IMR-90 (cell line): ENCODE data around the gene ARHGEF12. TPM values are rescaled to one million over a fixed set of nuclear protein-coding genes. Genes with fewer than 3 reads are reported as not detected.
A peak's percentile ranks its signal among the peaks of the same experiment; 100 is the strongest.

Experiments
- ATAC-seq: fragments of 200-7000 bp; cut with Tn5 transposase; 2 replicates; pipeline ENCODE4 v1.9.1; 2020; ENCODE audit warnings: low read depth, mild to moderate bottlenecking, moderate library complexity
- BruUV-seq: library from RNA; stranded (reverse); fragments of 400-500 nt; replicated peaks from 2 replicates; lab custom pipeline; 2021; lab: Mats Ljungman, UMichigan
- CTCF ChIA-PET: fragments of 300-600 bp; formaldehyde crosslinking; extraction: SDS; loops from one replicate; lab custom pipeline; 2021; ENCODE audit warnings: antibody characterized with exemption; lab: Yijun Ruan, JAX
- POLR2A ChIA-PET: fragments of 300-600 bp; sonication (Branson Sonifier 250); formaldehyde crosslinking; loops from one replicate; lab custom pipeline; 2022; ENCODE audit warnings: antibody characterized with exemption; ENCODE audit not compliant: unreplicated experiment; lab: Charles Lee
- DNase-seq: peaks from one replicate; pipeline ENCODE4 v3.0.0; 2013
- H2AFZ ChIP-seq: replicated peaks from 2 replicates; pipeline ENCODE3; 2013; ENCODE audit warnings: low read length, mild to moderate bottlenecking; ENCODE audit not compliant: poor library complexity
- H2AK5ac ChIP-seq: 2 replicates; pipeline ENCODE4 v1.6.1; 2013; ENCODE audit warnings: low read depth, low read length, inconsistent platforms
- H2AK9ac ChIP-seq: replicated peaks from 2 replicates; pipeline ENCODE3; 2013; ENCODE audit warnings: mild to moderate bottlenecking, low read depth, low read length, moderate library complexity; ENCODE audit not compliant: poor library complexity
- H2BK120ac ChIP-seq: 2 replicates; pipeline ENCODE4 v1.6.1; 2013; ENCODE audit warnings: low read depth, low read length, inconsistent platforms
- H2BK15ac ChIP-seq: 3 replicates; pipeline ENCODE4 v1.6.1; 2013; ENCODE audit warnings: low read depth, low read length, inconsistent platforms
- H2BK20ac ChIP-seq: 2 replicates; pipeline ENCODE4 v1.6.1; 2013; ENCODE audit warnings: low read depth, mild to moderate bottlenecking, inconsistent platforms, low read length, moderate library complexity
- H2BK5ac ChIP-seq: 2 replicates; pipeline ENCODE4 v1.6.1; 2013; ENCODE audit warnings: mild to moderate bottlenecking, low read depth, low read length, inconsistent platforms; ENCODE audit not compliant: poor library complexity, severe bottlenecking
- H3K14ac ChIP-seq: replicated peaks from 2 replicates; pipeline ENCODE4 v1.6.1; 2013; ENCODE audit warnings: low read depth, low read length, inconsistent platforms
- H3K18ac ChIP-seq: 2 replicates; pipeline ENCODE4 v1.6.1; 2013; ENCODE audit warnings: low read depth, low read length, control low read depth
- H3K23ac ChIP-seq: 2 replicates; pipeline ENCODE4 v1.6.1; 2013; ENCODE audit warnings: low read depth, low read length, inconsistent platforms
- H3K27ac ChIP-seq: 2 replicates; pipeline ENCODE4 v1.5.1; 2013; ENCODE audit warnings: mild to moderate bottlenecking, control low read depth, low read length; ENCODE audit not compliant: insufficient read depth
- H3K27me3 ChIP-seq: 2 replicates; pipeline ENCODE4 v1.6.1; 2013; ENCODE audit warnings: low read length; ENCODE audit not compliant: control insufficient read depth, insufficient read depth
- H3K36me3 ChIP-seq: 2 replicates; pipeline ENCODE4 v1.6.1; 2013; ENCODE audit warnings: low read length, mixed read lengths; ENCODE audit not compliant: control insufficient read depth, insufficient read depth
- H3K4ac ChIP-seq: 2 replicates; pipeline ENCODE4 v1.6.1; 2013; ENCODE audit warnings: low read depth, low read length, inconsistent platforms
- H3K4me1 ChIP-seq: 2 replicates; pipeline ENCODE4 v1.6.1; 2013; ENCODE audit warnings: low read length, mixed read lengths; ENCODE audit not compliant: control insufficient read depth, insufficient read depth
- H3K4me2 ChIP-seq: 2 replicates; pipeline ENCODE4 v1.6.1; 2013; ENCODE audit warnings: low read depth, mild to moderate bottlenecking, control low read depth, low read length, moderate library complexity
- H3K4me3 ChIP-seq: 2 replicates; pipeline ENCODE4 v1.5.1; 2013; ENCODE audit warnings: low read depth, mild to moderate bottlenecking, control low read depth, low read length, moderate library complexity; ENCODE audit not compliant: insufficient read depth
- H3K56ac ChIP-seq: 2 replicates; pipeline ENCODE4 v1.6.1; 2013; ENCODE audit warnings: low read length, inconsistent platforms; ENCODE audit not compliant: insufficient read depth; ENCODE audit errors: extremely low read depth
- H3K79me1 ChIP-seq, 2 experiments: 2 replicates each; pipeline ENCODE4 v1.6.1; 2013; ENCODE audit warnings: low read length in 2 of 2, inconsistent platforms in 1 of 2, low read depth in 1 of 2
- H3K9ac ChIP-seq: 2 replicates; pipeline ENCODE4 v1.6.1; 2013; ENCODE audit warnings: low read depth, low read length, control low read depth
- H3K9me1 ChIP-seq: 2 replicates; pipeline ENCODE4 v1.6.1; 2013; ENCODE audit warnings: low read length, inconsistent platforms; ENCODE audit not compliant: insufficient read depth
- H3K9me3 ChIP-seq: 2 replicates; pipeline ENCODE4 v1.6.1; 2013; ENCODE audit warnings: low read length; ENCODE audit not compliant: control insufficient read depth, insufficient read depth
- H4K20me1 ChIP-seq: 2 replicates; pipeline ENCODE4 v1.6.1; 2013; ENCODE audit warnings: low read length, inconsistent platforms; ENCODE audit not compliant: insufficient read depth
- H4K5ac ChIP-seq: 2 replicates; pipeline ENCODE4 v1.6.1; 2013; ENCODE audit warnings: mild to moderate bottlenecking, low read depth, low read length, control low read depth
- H4K8ac ChIP-seq, 2 experiments: 2 replicates each; pipeline ENCODE4 v1.6.1; 2013; ENCODE audit warnings: low read depth in 2 of 2, low read length in 2 of 2, control low read depth in 1 of 2, inconsistent platforms in 1 of 2
- H4K91ac ChIP-seq: 2 replicates; pipeline ENCODE4 v1.6.1; 2013; ENCODE audit warnings: low read depth, low read length, inconsistent platforms; ENCODE audit not compliant: insufficient read depth
- BHLHE40 ChIP-seq: fragments of 150-350 bp; IDR thresholded peaks from 2 replicates; pipeline ENCODE4 v1.6.1; 2016; ENCODE audit warnings: mild to moderate bottlenecking, low read depth, low read length
- CEBPB ChIP-seq: IDR thresholded peaks from 2 replicates; pipeline ENCODE4 v1.6.1; 2012; ENCODE audit warnings: low read depth, low read length, improper control_type of control experiment
- CHD1 ChIP-seq: IDR thresholded peaks from 2 replicates; pipeline ENCODE4 v1.6.1; 2012; ENCODE audit warnings: low read depth, low read length, improper control_type of control experiment
- FOS ChIP-seq: fragments of 150-350 bp; IDR thresholded peaks from 2 replicates; pipeline ENCODE4 v1.6.1; 2016; ENCODE audit warnings: low read depth, low read length
- MAFK ChIP-seq: IDR thresholded peaks from 2 replicates; pipeline ENCODE4 v1.6.1; 2012; ENCODE audit warnings: low read depth, low read length, improper control_type of control experiment
- MAZ ChIP-seq: IDR thresholded peaks from 2 replicates; pipeline ENCODE4 v1.6.1; 2012; ENCODE audit warnings: low read depth, mild to moderate bottlenecking, low read length, improper control_type of control experiment, moderate library complexity, borderline replicate concordance
- MXI1 ChIP-seq: IDR thresholded peaks from 2 replicates; pipeline ENCODE4 v1.6.1; 2012; ENCODE audit warnings: low read depth, mild to moderate bottlenecking, low read length, moderate library complexity, borderline replicate concordance
- NFE2L2 ChIP-seq: fragments of 150-350 bp; IDR thresholded peaks from 2 replicates; pipeline ENCODE4 v1.6.1; 2016; ENCODE audit warnings: low read depth, mild to moderate bottlenecking, low read length
- POLR2A ChIP-seq: IDR thresholded peaks from 2 replicates; pipeline ENCODE4 v1.6.1; 2012; ENCODE audit warnings: mild to moderate bottlenecking, low read depth, low read length
- RAD21 ChIP-seq: IDR thresholded peaks from 2 replicates; pipeline ENCODE4 v1.6.1; 2012; ENCODE audit warnings: low read length, improper control_type of control experiment
- RCOR1 ChIP-seq: IDR thresholded peaks from 2 replicates; pipeline ENCODE4 v1.6.1; 2012; ENCODE audit warnings: mild to moderate bottlenecking, low read length, improper control_type of control experiment; ENCODE audit not compliant: insufficient replicate concordance
- RFX5 ChIP-seq: IDR thresholded peaks from 2 replicates; pipeline ENCODE4 v1.8.0; 2012; ENCODE audit warnings: low read depth, mild to moderate bottlenecking, low read length, moderate library complexity
- SMC3 ChIP-seq: fragments of 150-350 bp; IDR thresholded peaks from 2 replicates; pipeline ENCODE4 v1.6.1; 2016; ENCODE audit warnings: low read depth, mild to moderate bottlenecking, antibody characterized with exemption, low read length, moderate library complexity
- WGBS, 2 experiments: methylation state at CpG; one replicate each; pipeline versions ENCODE4 v1.1.5 to v1.1.7; 2013; ENCODE audit warnings: missing lambda C conversion rate in 2 of 2; ENCODE audit not compliant: insufficient read length in 1 of 2; ENCODE audit errors: extremely low coverage in 2 of 2; 5-methylcytosine and 5-hydroxymethylcytosine counted together
- dilution Hi-C: fragments of 300-500 bp; cut with HindIII; formaldehyde crosslinking; loops from one replicate; pipeline ENCODE4 v1.14.3; 2018; ENCODE audit warnings: low sequenced_read_pairs; ENCODE audit not compliant: unreplicated experiment
- in situ Hi-C: fragments of 300-500 bp; cut with MboI; formaldehyde crosslinking; loops from 3 replicates; pipeline ENCODE4 v1.14.3; 2019; ENCODE audit warnings: low sequenced_read_pairs, inconsistent platforms, mixed read lengths
- intact Hi-C: fragments of 100-400 bp; cut with micrococcal nuclease; formaldehyde crosslinking; loops from 2 replicates; pipeline ENCODE4 v1.10.0; 2022
- polyA plus RNA-seq, 3 experiments: library from polyadenylated mRNA; depleted of rRNA; stranded (reverse); fragments of >200 nt; gene quantifications; 2 replicates each; pipeline ENCODE4 v1.2.3, GENCODE V29; 2012; ENCODE audit warnings: low replicate concordance in 1 of 3
- total RNA-seq: library from RNA; depleted of rRNA; stranded (reverse); fragments of >200 nt; gene quantifications from 2 replicates; pipeline ENCODE4 v1.2.3, GENCODE V29; 2012
- TF ChIP-seq, protein P1 (sequence below): fragments of 150-350 bp; IDR thresholded peaks from 2 replicates; pipeline ENCODE4 v1.6.1; 2017; ENCODE audit warnings: mild to moderate bottlenecking, antibody characterized with exemption, low read length, low read depth
- TF ChIP-seq, protein P2 (sequence below): fragments of 150-350 bp; IDR thresholded peaks from 2 replicates; pipeline ENCODE4 v1.6.1; 2016; ENCODE audit warnings: low read depth, mild to moderate bottlenecking, low read length, moderate library complexity, borderline replicate concordance
- TF ChIP-seq, protein P3 (sequence below): conservative IDR thresholded peaks from 2 replicates; pipeline ENCODE4 v1.5.1; 2012; ENCODE audit warnings: mild to moderate bottlenecking, low read depth, low read length, improper control_type of control experiment

The ARHGEF12 gene
- total and polyA plus RNA-seq, 2 of the 4 experiments (the other 2 are of a cell fraction), result 25.5 to 115 TPM

DNA sequence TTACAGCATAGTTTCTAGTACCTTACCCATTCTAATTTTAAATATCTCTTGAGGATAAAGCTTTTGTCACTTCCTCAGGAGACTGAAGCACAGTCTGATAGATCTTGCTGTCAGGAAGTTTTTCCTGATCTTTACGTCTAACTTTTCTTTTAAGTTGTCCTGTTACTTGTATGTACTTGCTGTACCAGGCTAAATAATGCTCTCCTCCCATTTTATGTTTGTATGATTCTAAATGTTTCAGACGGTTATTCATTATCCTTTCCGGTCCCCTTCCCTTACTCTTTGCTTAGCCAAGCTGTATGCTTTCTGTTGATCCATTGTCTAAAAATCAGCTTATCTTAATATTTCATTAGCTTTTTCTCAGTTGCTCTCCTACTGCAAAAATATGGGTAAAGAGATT lies 6.0 kb downstream of the ARHGEF12 start:
- H3K4me1 ChIP-seq, result peaks cover 6% of the 10 kb centered on the region
- peaks cover 0 to 42% of the 10 kb centered on the region in 2 experiments; a peak in 2 of 4 replicates for H3K79me1 ChIP-seq
- no peak overlapping the region for H3K4ac ChIP-seq
- H2BK20ac ChIP-seq, result no peak overlapping the region
- in situ Hi-C loops, result loop anchor here (25.0 kb wide), 1 partner anchor 95 kb away; no protein-coding TSS in a partner anchor
- no peak overlapping the region for H2BK120ac ChIP-seq
- H3K27me3 ChIP-seq, result no peaks in the 10 kb centered on the region
- no peak overlapping the region for H3K4me3 ChIP-seq
- H2BK5ac ChIP-seq, result no peak overlapping the region
- dilution Hi-C loops, result no loop called here
- H3K9ac ChIP-seq, result no peak overlapping the region
- DNase-seq (no peak), ATAC-seq (no peak)
- H4K5ac ChIP-seq, result no peak overlapping the region
- no peak overlapping the region for H3K4me2 ChIP-seq
- no peak overlapping the region for H3K56ac ChIP-seq
- H3K23ac ChIP-seq, result peak overlapping the region; percentile 20; the same call in 1 of the 2 replicates
- ChIA-PET CTCF (interaction anchor here (0.6 to 1.0 kb wide), 2 partner anchors 44 to 1965 kb away, joined by 3 read pairs; no protein-coding TSS in a partner anchor), POLR2A (no interaction called here)
- no TSS peak for BruUV-seq
- peaks cover 82% of the 10 kb centered on the region for H4K20me1 ChIP-seq
- H3K18ac ChIP-seq, result no peak overlapping the region
- H3K36me3 ChIP-seq, result no peaks in the 10 kb centered on the region
- no peak overlapping the region for H3K27ac ChIP-seq
- no peak overlapping the region for H4K8ac ChIP-seq
- no CpG with 5 or more reads among the region's 3 CpGs for WGBS, 2 experiments
- H2BK15ac ChIP-seq, result no peak overlapping the region
- intact Hi-C loops, result no loop called here
- no peak for TF ChIP-seq POLR2A
- TF ChIP-seq, protein P1, sequence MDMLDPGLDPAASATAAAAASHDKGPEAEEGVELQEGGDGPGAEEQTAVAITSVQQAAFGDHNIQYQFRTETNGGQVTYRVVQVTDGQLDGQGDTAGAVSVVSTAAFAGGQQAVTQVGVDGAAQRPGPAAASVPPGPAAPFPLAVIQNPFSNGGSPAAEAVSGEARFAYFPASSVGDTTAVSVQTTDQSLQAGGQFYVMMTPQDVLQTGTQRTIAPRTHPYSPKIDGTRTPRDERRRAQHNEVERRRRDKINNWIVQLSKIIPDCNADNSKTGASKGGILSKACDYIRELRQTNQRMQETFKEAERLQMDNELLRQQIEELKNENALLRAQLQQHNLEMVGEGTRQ, result no peak
- TF ChIP-seq MAFK, result no peak
- TF ChIP-seq MAZ, result no peak
- TF ChIP-seq FOS, result no peak
- no peak for TF ChIP-seq RAD21
- no peak for TF ChIP-seq CEBPB
- TF ChIP-seq, protein P2, sequence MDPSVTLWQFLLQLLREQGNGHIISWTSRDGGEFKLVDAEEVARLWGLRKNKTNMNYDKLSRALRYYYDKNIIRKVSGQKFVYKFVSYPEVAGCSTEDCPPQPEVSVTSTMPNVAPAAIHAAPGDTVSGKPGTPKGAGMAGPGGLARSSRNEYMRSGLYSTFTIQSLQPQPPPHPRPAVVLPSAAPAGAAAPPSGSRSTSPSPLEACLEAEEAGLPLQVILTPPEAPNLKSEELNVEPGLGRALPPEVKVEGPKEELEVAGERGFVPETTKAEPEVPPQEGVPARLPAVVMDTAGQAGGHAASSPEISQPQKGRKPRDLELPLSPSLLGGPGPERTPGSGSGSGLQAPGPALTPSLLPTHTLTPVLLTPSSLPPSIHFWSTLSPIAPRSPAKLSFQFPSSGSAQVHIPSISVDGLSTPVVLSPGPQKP, result no peak
- TF ChIP-seq, protein P3, sequence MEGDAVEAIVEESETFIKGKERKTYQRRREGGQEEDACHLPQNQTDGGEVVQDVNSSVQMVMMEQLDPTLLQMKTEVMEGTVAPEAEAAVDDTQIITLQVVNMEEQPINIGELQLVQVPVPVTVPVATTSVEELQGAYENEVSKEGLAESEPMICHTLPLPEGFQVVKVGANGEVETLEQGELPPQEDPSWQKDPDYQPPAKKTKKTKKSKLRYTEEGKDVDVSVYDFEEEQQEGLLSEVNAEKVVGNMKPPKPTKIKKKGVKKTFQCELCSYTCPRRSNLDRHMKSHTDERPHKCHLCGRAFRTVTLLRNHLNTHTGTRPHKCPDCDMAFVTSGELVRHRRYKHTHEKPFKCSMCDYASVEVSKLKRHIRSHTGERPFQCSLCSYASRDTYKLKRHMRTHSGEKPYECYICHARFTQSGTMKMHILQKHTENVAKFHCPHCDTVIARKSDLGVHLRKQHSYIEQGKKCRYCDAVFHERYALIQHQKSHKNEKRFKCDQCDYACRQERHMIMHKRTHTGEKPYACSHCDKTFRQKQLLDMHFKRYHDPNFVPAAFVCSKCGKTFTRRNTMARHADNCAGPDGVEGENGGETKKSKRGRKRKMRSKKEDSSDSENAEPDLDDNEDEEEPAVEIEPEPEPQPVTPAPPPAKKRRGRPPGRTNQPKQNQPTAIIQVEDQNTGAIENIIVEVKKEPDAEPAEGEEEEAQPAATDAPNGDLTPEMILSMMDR, result no peak
- no peak for TF ChIP-seq RCOR1
- TF ChIP-seq NFE2L2, result no peak
- no peak for TF ChIP-seq MXI1
- TF ChIP-seq RFX5, result no peak
- no peak for TF ChIP-seq CHD1
- TF ChIP-seq BHLHE40, result no peak
- no peak for TF ChIP-seq SMC3
- H2AFZ ChIP-seq, result no peak overlapping the region
- no peak overlapping the region for H2AK5ac ChIP-seq
- H3K9me1 ChIP-seq, result peaks cover 7% of the 10 kb centered on the region
- H3K9me3 ChIP-seq, result no peaks in the 10 kb centered on the region
- H4K91ac ChIP-seq, result no peak overlapping the region
- no peak overlapping the region for H3K14ac ChIP-seq
- H2AK9ac ChIP-seq, result no peak overlapping the region
